ENCODE measurements around the gene PRG3. TPM values are rescaled to one million over a fixed set of nuclear protein-coding genes. Genes with fewer than 3 reads are reported as not detected.

PRG3 gene
- total and polyA plus RNA-seq, 9 of the 15 experiments (the other 6 are each of a cell fraction or from before 2014, with no cell fraction given), result 0.18 to 0.55 (median 0.38) TPM; not detected in 6

DNA sequence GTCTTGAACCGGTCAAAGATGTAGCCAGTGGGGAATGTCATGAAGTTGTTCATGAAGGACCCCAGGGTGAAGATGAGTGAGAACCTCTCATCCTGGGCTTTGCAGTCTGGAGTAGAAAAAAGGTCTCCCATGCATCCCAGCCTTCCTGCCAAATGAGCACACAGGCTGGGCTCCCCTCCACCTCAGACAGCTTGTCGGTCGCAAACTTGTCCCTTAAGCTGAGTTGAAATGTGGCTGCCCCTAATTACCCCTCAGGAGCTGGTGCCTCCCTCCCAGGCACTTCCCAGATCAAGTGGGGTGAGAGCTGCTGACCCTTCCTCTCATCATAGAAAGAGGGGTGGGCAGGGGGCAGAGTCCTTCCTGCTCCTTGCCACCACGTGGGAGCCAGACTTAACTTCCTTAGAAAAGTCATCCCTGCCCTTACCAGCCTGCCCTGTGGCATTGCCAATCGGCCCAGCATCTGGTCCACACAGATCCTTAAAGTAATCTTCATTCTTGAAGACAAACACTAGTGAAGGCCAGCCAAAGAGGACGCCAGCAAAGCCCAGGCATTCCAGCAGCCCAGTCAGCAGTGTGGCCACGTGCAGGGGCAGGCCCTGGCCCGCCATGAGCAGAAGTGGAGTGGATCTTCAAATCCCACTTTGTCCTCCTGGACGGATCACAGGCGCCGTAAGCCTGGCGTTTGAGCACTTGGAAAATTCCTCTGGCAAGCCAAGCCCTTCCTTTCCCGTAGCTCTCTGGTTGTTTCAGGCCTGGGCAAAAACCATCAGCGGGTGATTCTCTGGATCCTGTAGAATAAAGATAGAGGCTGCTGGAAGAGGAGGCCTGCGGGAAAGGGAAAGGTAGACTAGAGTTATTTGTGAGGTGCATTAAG, 44.9 kb upstream of the PRG3 start (continued):
- TF ChIP-seq DACH1 (IDR thresholded peaks at IDR 0.05; ENCODE audit: partially characterized antibody) (no peak), ZNF780A (CRISPR knock-in tag; IDR thresholded peaks at IDR 0.05) (no peak), OTX1 (CRISPR knock-in tag; IDR thresholded peaks at IDR 0.05) (no peak), PTRF (tag; IDR thresholded peaks at IDR 0.05) (no peak), MEF2D (tag; conservative IDR thresholded peaks at IDR 0.05; ENCODE audit: low read depth) (no peak), SP2 (IDR thresholded peaks at IDR 0.05; ENCODE audit: extremely low read depth, low read depth, low read length, poor library complexity, severe bottlenecking) (no peak), ZNF217 (CRISPR knock-in tag; IDR thresholded peaks at IDR 0.05) (no peak), EP300 (IDR thresholded peaks at IDR 0.05; ENCODE audit: low read length) (no peak), ZNF695 (CRISPR knock-in tag; IDR thresholded peaks at IDR 0.05) (no peak), HDGF (IDR thresholded peaks at IDR 0.05) (no peak), NR1H2 (CRISPR knock-in tag; IDR thresholded peaks at IDR 0.05) (0 out of 2 replicates have a peak, but pooled peaks have one; percentile 31), SMAD3 (CRISPR knock-in tag; conservative IDR thresholded peaks at IDR 0.05) (no peak), TFAM (CRISPR knock-in tag; conservative IDR thresholded peaks at IDR 0.05) (no peak), ZKSCAN1 (IDR thresholded peaks at IDR 0.05; ENCODE audit: low read depth, low read length) (no peak), ZNF24 (IDR thresholded peaks at IDR 0.05) (no peak), ZNF133 (CRISPR knock-in tag; IDR thresholded peaks at IDR 0.05) (no peak), LARP7 (IDR thresholded peaks at IDR 0.05) (no peak), ESRRA (IDR thresholded peaks at IDR 0.05; ENCODE audit: borderline replicate concordance, low read depth) (no peak)
- TF ChIP-seq, protein P1, sequence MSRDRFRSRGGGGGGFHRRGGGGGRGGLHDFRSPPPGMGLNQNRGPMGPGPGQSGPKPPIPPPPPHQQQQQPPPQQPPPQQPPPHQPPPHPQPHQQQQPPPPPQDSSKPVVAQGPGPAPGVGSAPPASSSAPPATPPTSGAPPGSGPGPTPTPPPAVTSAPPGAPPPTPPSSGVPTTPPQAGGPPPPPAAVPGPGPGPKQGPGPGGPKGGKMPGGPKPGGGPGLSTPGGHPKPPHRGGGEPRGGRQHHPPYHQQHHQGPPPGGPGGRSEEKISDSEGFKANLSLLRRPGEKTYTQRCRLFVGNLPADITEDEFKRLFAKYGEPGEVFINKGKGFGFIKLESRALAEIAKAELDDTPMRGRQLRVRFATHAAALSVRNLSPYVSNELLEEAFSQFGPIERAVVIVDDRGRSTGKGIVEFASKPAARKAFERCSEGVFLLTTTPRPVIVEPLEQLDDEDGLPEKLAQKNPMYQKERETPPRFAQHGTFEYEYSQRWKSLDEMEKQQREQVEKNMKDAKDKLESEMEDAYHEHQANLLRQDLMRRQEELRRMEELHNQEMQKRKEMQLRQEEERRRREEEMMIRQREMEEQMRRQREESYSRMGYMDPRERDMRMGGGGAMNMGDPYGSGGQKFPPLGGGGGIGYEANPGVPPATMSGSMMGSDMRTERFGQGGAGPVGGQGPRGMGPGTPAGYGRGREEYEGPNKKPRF (IDR thresholded peaks at IDR 0.05; ENCODE audit: low read depth, low read length), result no peak
- TF ChIP-seq, protein P2, sequence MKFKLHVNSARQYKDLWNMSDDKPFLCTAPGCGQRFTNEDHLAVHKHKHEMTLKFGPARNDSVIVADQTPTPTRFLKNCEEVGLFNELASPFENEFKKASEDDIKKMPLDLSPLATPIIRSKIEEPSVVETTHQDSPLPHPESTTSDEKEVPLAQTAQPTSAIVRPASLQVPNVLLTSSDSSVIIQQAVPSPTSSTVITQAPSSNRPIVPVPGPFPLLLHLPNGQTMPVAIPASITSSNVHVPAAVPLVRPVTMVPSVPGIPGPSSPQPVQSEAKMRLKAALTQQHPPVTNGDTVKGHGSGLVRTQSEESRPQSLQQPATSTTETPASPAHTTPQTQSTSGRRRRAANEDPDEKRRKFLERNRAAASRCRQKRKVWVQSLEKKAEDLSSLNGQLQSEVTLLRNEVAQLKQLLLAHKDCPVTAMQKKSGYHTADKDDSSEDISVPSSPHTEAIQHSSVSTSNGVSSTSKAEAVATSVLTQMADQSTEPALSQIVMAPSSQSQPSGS (CRISPR knock-in tag; IDR thresholded peaks at IDR 0.05), result no peak
- TF ChIP-seq, protein P3, sequence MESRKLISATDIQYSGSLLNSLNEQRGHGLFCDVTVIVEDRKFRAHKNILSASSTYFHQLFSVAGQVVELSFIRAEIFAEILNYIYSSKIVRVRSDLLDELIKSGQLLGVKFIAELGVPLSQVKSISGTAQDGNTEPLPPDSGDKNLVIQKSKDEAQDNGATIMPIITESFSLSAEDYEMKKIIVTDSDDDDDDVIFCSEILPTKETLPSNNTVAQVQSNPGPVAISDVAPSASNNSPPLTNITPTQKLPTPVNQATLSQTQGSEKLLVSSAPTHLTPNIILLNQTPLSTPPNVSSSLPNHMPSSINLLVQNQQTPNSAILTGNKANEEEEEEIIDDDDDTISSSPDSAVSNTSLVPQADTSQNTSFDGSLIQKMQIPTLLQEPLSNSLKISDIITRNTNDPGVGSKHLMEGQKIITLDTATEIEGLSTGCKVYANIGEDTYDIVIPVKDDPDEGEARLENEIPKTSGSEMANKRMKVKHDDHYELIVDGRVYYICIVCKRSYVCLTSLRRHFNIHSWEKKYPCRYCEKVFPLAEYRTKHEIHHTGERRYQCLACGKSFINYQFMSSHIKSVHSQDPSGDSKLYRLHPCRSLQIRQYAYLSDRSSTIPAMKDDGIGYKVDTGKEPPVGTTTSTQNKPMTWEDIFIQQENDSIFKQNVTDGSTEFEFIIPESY (CRISPR knock-in tag; IDR thresholded peaks at IDR 0.05), result no peak
- TF ChIP-seq, protein P4, sequence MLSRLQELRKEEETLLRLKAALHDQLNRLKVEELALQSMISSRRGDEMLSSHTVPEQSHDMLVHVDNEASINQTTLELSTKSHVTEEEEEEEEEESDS (CRISPR knock-in tag; IDR thresholded peaks at IDR 0.05), result no peak
- TF ChIP-seq, protein P5, sequence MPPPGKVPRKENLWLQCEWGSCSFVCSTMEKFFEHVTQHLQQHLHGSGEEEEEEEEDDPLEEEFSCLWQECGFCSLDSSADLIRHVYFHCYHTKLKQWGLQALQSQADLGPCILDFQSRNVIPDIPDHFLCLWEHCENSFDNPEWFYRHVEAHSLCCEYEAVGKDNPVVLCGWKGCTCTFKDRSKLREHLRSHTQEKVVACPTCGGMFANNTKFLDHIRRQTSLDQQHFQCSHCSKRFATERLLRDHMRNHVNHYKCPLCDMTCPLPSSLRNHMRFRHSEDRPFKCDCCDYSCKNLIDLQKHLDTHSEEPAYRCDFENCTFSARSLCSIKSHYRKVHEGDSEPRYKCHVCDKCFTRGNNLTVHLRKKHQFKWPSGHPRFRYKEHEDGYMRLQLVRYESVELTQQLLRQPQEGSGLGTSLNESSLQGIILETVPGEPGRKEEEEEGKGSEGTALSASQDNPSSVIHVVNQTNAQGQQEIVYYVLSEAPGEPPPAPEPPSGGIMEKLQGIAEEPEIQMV (tag; conservative IDR thresholded peaks at IDR 0.05; ENCODE audit: low read depth), result no peak

All from K562 (cell line).